Endothelial cell of umbilical vein (primary cell): ENCODE measurements around the gene NEDD4. TPM values are rescaled to one million over a fixed set of nuclear protein-coding genes. Genes with fewer than 3 reads are reported as not detected.

Source experiments
- BruUV-seq: library from RNA; stranded (reverse); fragments of 400-500 nt; replicated peaks from 2 replicates; lab custom pipeline; 2021; lab: Mats Ljungman, UMichigan
- CTCF ChIA-PET: fragments of 300-600, 350-600 bp; sonication (Branson Sonifier 250); formaldehyde crosslinking; loops from one replicate; lab custom pipeline; 2021; ENCODE audit warnings: antibody characterized with exemption, inconsistent platforms; lab: Charles Lee
- POLR2A ChIA-PET: fragments of 300-600, 350-600 bp; sonication (Branson Sonifier 250); formaldehyde crosslinking; loops from one replicate; lab custom pipeline; 2021; ENCODE audit warnings: antibody characterized with exemption, inconsistent platforms; lab: Charles Lee
- DNase-seq: peaks from one replicate; pipeline ENCODE4 v3.0.0-alpha.2; 2011; ENCODE audit warnings: low read depth, low spot score
- FAIRE-seq: peaks from 2 replicates; lab custom pipeline; 2011; peaks lifted over from hg19 to GRCh38; lab: Jason Lieb, UNC
- H2AFZ ChIP-seq: 2 replicates; pipeline ENCODE4 v1.6.0; 2012; ENCODE audit warnings: low read depth, low read length, control low read depth, inconsistent platforms
- H3K27ac ChIP-seq: 2 replicates; pipeline ENCODE4 v1.5.1; 2011; ENCODE audit warnings: low read depth, mild to moderate bottlenecking, control low read depth, low read length, moderate library complexity; ENCODE audit not compliant: insufficient read depth
- H3K27me3 ChIP-seq, 2 experiments: 2 replicates each; pipeline versions ENCODE4 v1.6.0 to v1.6.1; 2011; ENCODE audit warnings: low read length in 2 of 2, mixed read lengths in 1 of 2; ENCODE audit not compliant: control insufficient read depth in 2 of 2, insufficient read depth in 2 of 2
- H3K36me3 ChIP-seq, 2 experiments: 2 replicates in 1 of 2; 3 replicates in 1 of 2; pipeline ENCODE4 v1.5.1; 2011; ENCODE audit warnings: low read length in 2 of 2, mild to moderate bottlenecking in 1 of 2, moderate library complexity in 1 of 2; ENCODE audit not compliant: control insufficient read depth in 2 of 2, insufficient read depth in 2 of 2; ENCODE audit errors: extremely low read depth in 1 of 2
- H3K4me1 ChIP-seq: 3 replicates; pipeline ENCODE4 v1.5.1; 2011; ENCODE audit warnings: mild to moderate bottlenecking, low read length; ENCODE audit not compliant: control insufficient read depth, insufficient read depth; ENCODE audit errors: extremely low read depth
- H3K4me2 ChIP-seq: 2 replicates; pipeline ENCODE4 v1.6.1; 2011; ENCODE audit warnings: low read length, control low read depth, mixed read lengths; ENCODE audit not compliant: insufficient read depth
- H3K4me3 ChIP-seq, 3 experiments: fragments of 200-600 bp in 1 of 3; sonication (generic), shearing (Covaris generic) in 1 of 3; replicated peaks in 1 of 3; 2 replicates each; pipeline ENCODE4 v1.5.1; 2011 to 2016; ENCODE audit warnings: control low read depth in 3 of 3, low read length in 3 of 3, mild to moderate bottlenecking in 2 of 3, inconsistent platforms in 1 of 3, low read depth in 1 of 3, moderate library complexity in 1 of 3; ENCODE audit not compliant: insufficient read depth in 1 of 3
- H3K79me2 ChIP-seq: 2 replicates; pipeline ENCODE4 v1.6.0; 2012; ENCODE audit warnings: low read length, inconsistent platforms; ENCODE audit not compliant: control insufficient read depth, insufficient read depth
- H3K9ac ChIP-seq: replicated peaks from 2 replicates; pipeline ENCODE3; 2011; ENCODE audit warnings: low read length, control low read depth; ENCODE audit not compliant: insufficient read depth; ENCODE audit errors: extremely low read depth
- H3K9me1 ChIP-seq: replicated peaks from 3 replicates; pipeline ENCODE4 v1.6.0; 2011; ENCODE audit warnings: mild to moderate bottlenecking, low read length; ENCODE audit not compliant: control insufficient read depth, insufficient read depth; ENCODE audit errors: extremely low read depth
- H3K9me3 ChIP-seq: replicated peaks from 2 replicates; pipeline ENCODE4 v1.5.1; 2012; ENCODE audit warnings: low read length, inconsistent platforms; ENCODE audit not compliant: control insufficient read depth, insufficient read depth
- H4K20me1 ChIP-seq: replicated peaks from 2 replicates; pipeline ENCODE3; 2011; ENCODE audit warnings: mild to moderate bottlenecking, low read length; ENCODE audit not compliant: control insufficient read depth, insufficient read depth; ENCODE audit errors: extremely low read depth
- EZH2 ChIP-seq: IDR thresholded peaks from 2 replicates; pipeline ENCODE4 v1.6.1; 2012; ENCODE audit warnings: borderline replicate concordance, low read depth, mild to moderate bottlenecking, moderate library complexity, low read length, inconsistent platforms; ENCODE audit not compliant: severe bottlenecking
- FOS ChIP-seq: IDR thresholded peaks from 2 replicates; pipeline ENCODE4 v1.6.1; 2011; ENCODE audit warnings: mild to moderate bottlenecking, low read length, moderate library complexity, borderline replicate concordance; ENCODE audit not compliant: insufficient read depth
- GATA2 ChIP-seq: IDR thresholded peaks from 2 replicates; pipeline ENCODE4 v1.7.0; 2011; ENCODE audit warnings: low read depth, mild to moderate bottlenecking, moderate library complexity, mixed read lengths, low read length; ENCODE audit not compliant: insufficient read length, insufficient read depth
- JUN ChIP-seq: IDR thresholded peaks from 2 replicates; pipeline ENCODE4 v1.6.1; 2011; ENCODE audit warnings: borderline replicate concordance, low read depth; ENCODE audit not compliant: insufficient read length, insufficient read depth
- MYC ChIP-seq: IDR thresholded peaks from one replicate; pipeline ENCODE4 v1.6.1; 2011; ENCODE audit warnings: mild to moderate bottlenecking, low read depth, low read length
- POLR2A ChIP-seq: IDR thresholded peaks from 2 replicates; pipeline ENCODE4 v1.6.1; 2012; ENCODE audit warnings: low read depth, mild to moderate bottlenecking, control low read depth, low read length
- POLR2AphosphoS5 ChIP-seq: IDR thresholded peaks from 2 replicates; pipeline ENCODE4 v1.6.1; 2012; ENCODE audit warnings: low read depth, mild to moderate bottlenecking, control low read depth, low read length, moderate library complexity; ENCODE audit not compliant: insufficient read depth
- dilution Hi-C: fragments of 300-500 bp; cut with MboI; formaldehyde crosslinking; loops from one replicate; pipeline ENCODE4 v1.15.0; 2019; ENCODE audit warnings: low sequenced_read_pairs; ENCODE audit not compliant: extremely low pct_ligation_motif_present
- intact Hi-C: fragments of 100-400 bp; cut with micrococcal nuclease; formaldehyde crosslinking; loops from one replicate; pipeline ENCODE4 v1.10.0; 2022
- polyA plus RNA-seq, 4 experiments: library from polyadenylated mRNA; depleted of rRNA in 3 of 4; stranded (reverse) in 3 of 4; unstranded in 1 of 4; fragments of >200 nt; gene quantifications; 2 replicates each; pipeline versions ENCODE4 v1.2.1 to v1.2.3, GENCODE V29; 2011 to 2012; ENCODE audit warnings: missing spikeins in 1 of 4
- total RNA-seq: library from RNA; stranded (reverse); gene quantifications from 2 replicates; pipeline ENCODE4 v1.2.3, GENCODE V29; 2021
- TF ChIP-seq, protein P1 (sequence below), 2 donors: IDR thresholded peaks; 1 replicate in 1 of 2; 2 replicates in 1 of 2; pipeline ENCODE4 v1.5.1; 2011; ENCODE audit warnings: low read length in 2 of 2, mild to moderate bottlenecking in 2 of 2, moderate library complexity in 2 of 2, control low read depth in 1 of 2, inconsistent platforms in 1 of 2, low read depth in 1 of 2; ENCODE audit not compliant: insufficient read depth in 1 of 2; ENCODE audit errors: extremely low read depth in 1 of 2
- TF ChIP-seq, protein P2 (sequence below): IDR thresholded peaks from 2 replicates; pipeline ENCODE4 v1.6.1; 2011; ENCODE audit not compliant: insufficient read depth, insufficient read length

Gene NEDD4
- total and polyA plus RNA-seq, 2 donors (not counting 3 experiments of a cell fraction or from before 2014, with no cell fraction given) = 9.2 to 39.0 TPM

DNA sequence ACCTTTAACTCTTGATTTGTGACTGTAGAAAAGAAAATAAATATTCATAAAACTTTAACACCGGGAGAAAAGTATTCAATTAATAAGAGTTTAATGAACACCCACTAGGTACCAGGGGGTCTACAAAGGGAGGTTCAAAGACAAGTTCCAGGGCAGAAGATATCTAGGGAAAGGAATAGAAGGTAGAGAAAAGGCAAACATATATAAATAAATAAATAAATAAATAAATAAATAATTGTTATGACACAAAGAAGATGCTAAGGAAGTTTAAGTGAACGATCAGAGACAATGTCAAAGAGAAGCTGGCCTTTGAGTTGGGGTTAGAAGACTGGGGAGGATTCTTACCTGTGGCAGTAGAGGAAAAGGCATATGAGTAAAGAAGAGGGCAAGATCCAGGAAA is 123.8 kb downstream of the NEDD4 start:
- no peak overlapping the region for H3K4me2 ChIP-seq
- POLR2A ChIA-PET = no interaction called here
- dilution Hi-C loops = no loop called here
- H2AFZ ChIP-seq = no peak overlapping the region
- no peak overlapping the region for H3K27ac ChIP-seq
- no peaks in the 10 kb centered on the region for H3K9me1 ChIP-seq
- FAIRE-seq (no peak), DNase-seq (no peak)
- TF ChIP-seq, protein P1, sequence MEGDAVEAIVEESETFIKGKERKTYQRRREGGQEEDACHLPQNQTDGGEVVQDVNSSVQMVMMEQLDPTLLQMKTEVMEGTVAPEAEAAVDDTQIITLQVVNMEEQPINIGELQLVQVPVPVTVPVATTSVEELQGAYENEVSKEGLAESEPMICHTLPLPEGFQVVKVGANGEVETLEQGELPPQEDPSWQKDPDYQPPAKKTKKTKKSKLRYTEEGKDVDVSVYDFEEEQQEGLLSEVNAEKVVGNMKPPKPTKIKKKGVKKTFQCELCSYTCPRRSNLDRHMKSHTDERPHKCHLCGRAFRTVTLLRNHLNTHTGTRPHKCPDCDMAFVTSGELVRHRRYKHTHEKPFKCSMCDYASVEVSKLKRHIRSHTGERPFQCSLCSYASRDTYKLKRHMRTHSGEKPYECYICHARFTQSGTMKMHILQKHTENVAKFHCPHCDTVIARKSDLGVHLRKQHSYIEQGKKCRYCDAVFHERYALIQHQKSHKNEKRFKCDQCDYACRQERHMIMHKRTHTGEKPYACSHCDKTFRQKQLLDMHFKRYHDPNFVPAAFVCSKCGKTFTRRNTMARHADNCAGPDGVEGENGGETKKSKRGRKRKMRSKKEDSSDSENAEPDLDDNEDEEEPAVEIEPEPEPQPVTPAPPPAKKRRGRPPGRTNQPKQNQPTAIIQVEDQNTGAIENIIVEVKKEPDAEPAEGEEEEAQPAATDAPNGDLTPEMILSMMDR (IDR thresholded peaks at IDR 0.05; ENCODE audit: extremely low read depth in 1 of 2, insufficient read depth in 1 of 2, low read depth in 1 of 2, low read length in 2 of 2) = no peak
- TF ChIP-seq POLR2A = no peak
- intact Hi-C loops = no loop called here
- BruUV-seq = no TSS peak
- peaks cover 0 to 2% of the 10 kb centered on the region in 2 experiments for H3K36me3 ChIP-seq
- peaks cover 23% of the 10 kb centered on the region for H3K4me1 ChIP-seq
- H3K9ac ChIP-seq = no peak overlapping the region
- CTCF ChIA-PET = no interaction called here
- H3K9me3 ChIP-seq = no peaks in the 10 kb centered on the region
- H4K20me1 ChIP-seq = no peaks in the 10 kb centered on the region
- H3K4me3 ChIP-seq = no peak overlapping the region
- no peaks in the 10 kb centered on the region for H3K27me3 ChIP-seq
- no peaks in the 10 kb centered on the region for H3K79me2 ChIP-seq

DNA sequence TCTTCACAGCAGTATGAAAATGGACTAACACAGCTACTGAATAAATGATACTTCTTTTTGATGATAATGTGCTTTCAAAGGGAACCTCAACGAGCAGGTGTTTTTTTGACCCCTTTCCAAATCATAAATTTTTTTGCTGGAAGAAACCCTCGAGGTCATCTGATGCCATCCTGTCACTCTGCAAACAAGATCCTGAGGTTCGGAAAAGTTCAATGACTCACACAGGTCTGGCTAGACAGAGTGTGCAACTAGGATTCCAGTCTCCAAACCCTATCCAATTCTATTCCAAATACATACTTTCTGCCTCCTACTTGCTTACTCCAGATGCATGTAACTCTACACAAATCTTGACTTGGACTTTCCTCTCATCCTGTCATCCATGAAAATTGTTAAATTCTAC is 124.7 kb downstream of the NEDD4 start:
- CTCF ChIA-PET = interaction anchor here (0.6 kb wide), 1 partner anchor 44 kb away, joined by 3 read pairs; no protein-coding TSS in a partner anchor
- no TSS peak for BruUV-seq

More for the DNA sequence above, 124.7 kb downstream of the NEDD4 start:
- Histone ChIP-seq H3K4me3 (no peak overlapping the region), H3K4me1 (peaks cover 23% of the 10 kb centered on the region), H3K79me2 (no peaks in the 10 kb centered on the region), H2AFZ (no peak overlapping the region), H3K9me3 (no peaks in the 10 kb centered on the region), H3K36me3 (peaks cover 0 to 2% of the 10 kb centered on the region in 2 experiments), H4K20me1 (no peaks in the 10 kb centered on the region), H3K27me3 (no peaks in the 10 kb centered on the region), H3K27ac (no peak overlapping the region), H3K9me1 (no peaks in the 10 kb centered on the region), H3K9ac (no peak overlapping the region), H3K4me2 (no peak overlapping the region)
- intact Hi-C loops (no loop called here), dilution Hi-C loops (no loop called here)
- DNase-seq (no peak), FAIRE-seq (no peak)
- POLR2A ChIA-PET = no interaction called here
- TF ChIP-seq POLR2A (no peak), MYC (no peak), EZH2 (no peak), POLR2AphosphoS5 (no peak), GATA2 (no peak), JUN (no peak), FOS (no peak)
- TF ChIP-seq, protein P2, sequence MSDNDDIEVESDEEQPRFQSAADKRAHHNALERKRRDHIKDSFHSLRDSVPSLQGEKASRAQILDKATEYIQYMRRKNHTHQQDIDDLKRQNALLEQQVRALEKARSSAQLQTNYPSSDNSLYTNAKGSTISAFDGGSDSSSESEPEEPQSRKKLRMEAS = no peak
- TF ChIP-seq, protein P1 (IDR thresholded peaks at IDR 0.05; ENCODE audit: extremely low read depth in 1 of 2, insufficient read depth in 1 of 2, low read depth in 1 of 2, low read length in 2 of 2) = no peak
